H1 (cell line): ENCODE measurements around the gene FAM219A.
"Not testable (repeated sequence)": the region's sequence is repeated elsewhere in the genome, so short reads cannot be mapped to it uniquely, and the experiment has no call there.

Experiments used
- BCL11A ChIP-seq, 2 experiments: IDR thresholded peaks; one replicate each; pipeline ENCODE4 v1.6.1; 2011; ENCODE audit warnings: low read depth in 2 of 2, low read length in 2 of 2, mild to moderate bottlenecking in 2 of 2
- CTCF ChIP-seq, 3 experiments: IDR thresholded peaks; 1 replicate in 2 of 3; 2 replicates in 1 of 3; pipeline versions ENCODE4 v1.5.1 to v1.6.1; 2011; ENCODE audit warnings: low read length in 3 of 3, mild to moderate bottlenecking in 3 of 3, inconsistent platforms in 2 of 3, low read depth in 1 of 3, moderate library complexity in 1 of 3; ENCODE audit not compliant: insufficient read depth in 1 of 3; ENCODE audit errors: control extremely low read depth in 1 of 3
- EZH2 ChIP-seq: fragments of 200-600 bp; sonication (generic); IDR thresholded peaks from 2 replicates; pipeline ENCODE4 v1.7.1; 2012; ENCODE audit warnings: low read depth, mild to moderate bottlenecking, moderate library complexity, low read length, inconsistent platforms; ENCODE audit not compliant: severe bottlenecking
- GABPA ChIP-seq: IDR thresholded peaks from 2 replicates; pipeline ENCODE4 v1.6.1; 2011; ENCODE audit warnings: mild to moderate bottlenecking, low read length, moderate library complexity, borderline replicate concordance; ENCODE audit not compliant: insufficient read depth
- GTF2F1 ChIP-seq: IDR thresholded peaks from 2 replicates; pipeline ENCODE4 v1.6.1; 2012; ENCODE audit warnings: low read depth, low read length, improper control_type of control experiment, borderline replicate concordance
- HDAC2 ChIP-seq, 2 experiments: fragments of 300-600 bp in 1 of 2; sonication (generic) in 1 of 2; IDR thresholded peaks; 2 replicates each; pipeline ENCODE4 v1.6.1; 2011 to 2012; ENCODE audit warnings: low read depth in 2 of 2, low read length in 2 of 2, mild to moderate bottlenecking in 2 of 2, moderate library complexity in 2 of 2, borderline replicate concordance in 1 of 2, inconsistent platforms in 1 of 2
- HDAC6 ChIP-seq: IDR thresholded peaks from one replicate; pipeline ENCODE4 v1.7.1; 2012; ENCODE audit warnings: low read depth, mild to moderate bottlenecking, inconsistent platforms, low read length, moderate library complexity
- MAX ChIP-seq: IDR thresholded peaks from 2 replicates; pipeline ENCODE4 v1.6.1; 2012; ENCODE audit warnings: inconsistent platforms
- POLR2A ChIP-seq, 2 experiments: IDR thresholded peaks; 1 replicate in 1 of 2; 2 replicates in 1 of 2; pipeline ENCODE4 v1.6.1; 2011; ENCODE audit warnings: low read depth in 2 of 2, low read length in 2 of 2, mild to moderate bottlenecking in 2 of 2; ENCODE audit errors: control extremely low read depth in 1 of 2
- SIRT6 ChIP-seq: IDR thresholded peaks from one replicate; pipeline ENCODE4 v1.7.1; 2012; ENCODE audit warnings: low read length, inconsistent platforms
- SP4 ChIP-seq: IDR thresholded peaks from 2 replicates; pipeline ENCODE4 v1.6.1; 2012; ENCODE audit warnings: low read length, inconsistent platforms
- TF ChIP-seq, protein P1 (sequence below): IDR thresholded peaks from 2 replicates; pipeline ENCODE4 v1.6.1; 2012; ENCODE audit warnings: low read length, inconsistent platforms

DNA sequence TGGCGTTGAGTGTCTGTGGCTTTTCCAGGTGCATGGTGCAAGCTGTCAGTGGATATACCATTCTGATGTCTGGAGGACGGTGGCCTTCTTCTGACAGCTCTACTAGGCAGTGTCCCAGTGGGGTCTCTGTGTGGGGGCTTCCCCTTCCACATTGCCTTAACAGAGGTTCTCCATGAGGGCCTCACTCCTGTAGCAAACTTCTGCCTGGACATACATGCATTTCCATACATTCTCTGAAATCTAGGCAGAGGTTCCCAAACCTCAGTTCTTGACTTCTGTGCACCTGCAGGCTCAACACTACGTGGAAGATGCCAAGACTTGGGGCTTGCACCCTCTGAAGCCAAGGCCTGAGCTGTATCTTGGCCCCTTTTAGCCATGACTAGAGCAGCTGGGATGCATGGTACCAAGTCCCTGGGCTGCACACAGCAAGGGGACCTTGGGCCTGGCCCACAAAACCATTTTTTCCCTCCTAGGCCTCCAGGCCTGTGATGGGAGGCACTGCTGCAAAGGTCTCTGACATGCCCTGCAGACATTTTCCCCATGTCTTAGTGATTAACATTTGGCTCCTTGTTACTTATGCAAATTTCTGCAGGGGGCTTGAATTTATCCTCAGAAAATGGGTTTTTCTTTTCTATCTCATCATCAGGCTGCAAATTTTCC lies 90.5 kb downstream of the FAM219A start:
- not testable (repeated sequence) for TF ChIP-seq BCL11A (IDR thresholded peaks at IDR 0.05; ENCODE audit: low read depth in 2 of 2, low read length in 2 of 2); POLR2A (IDR thresholded peaks at IDR 0.05; ENCODE audit: control extremely low read depth in 1 of 2, low read depth in 2 of 2, low read length in 2 of 2); SIRT6; CTCF (IDR thresholded peaks at IDR 0.05; ENCODE audit: control extremely low read depth in 1 of 3, insufficient read depth in 1 of 3, low read depth in 1 of 3, low read length in 3 of 3); HDAC2 (IDR thresholded peaks at IDR 0.05; ENCODE audit: borderline replicate concordance in 1 of 2, low read depth in 2 of 2, low read length in 2 of 2); HDAC6; GABPA; MAX; GTF2F1; EZH2; SP4
- TF ChIP-seq, protein P1, sequence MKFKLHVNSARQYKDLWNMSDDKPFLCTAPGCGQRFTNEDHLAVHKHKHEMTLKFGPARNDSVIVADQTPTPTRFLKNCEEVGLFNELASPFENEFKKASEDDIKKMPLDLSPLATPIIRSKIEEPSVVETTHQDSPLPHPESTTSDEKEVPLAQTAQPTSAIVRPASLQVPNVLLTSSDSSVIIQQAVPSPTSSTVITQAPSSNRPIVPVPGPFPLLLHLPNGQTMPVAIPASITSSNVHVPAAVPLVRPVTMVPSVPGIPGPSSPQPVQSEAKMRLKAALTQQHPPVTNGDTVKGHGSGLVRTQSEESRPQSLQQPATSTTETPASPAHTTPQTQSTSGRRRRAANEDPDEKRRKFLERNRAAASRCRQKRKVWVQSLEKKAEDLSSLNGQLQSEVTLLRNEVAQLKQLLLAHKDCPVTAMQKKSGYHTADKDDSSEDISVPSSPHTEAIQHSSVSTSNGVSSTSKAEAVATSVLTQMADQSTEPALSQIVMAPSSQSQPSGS, result not testable (repeated sequence)
